Stimulated activated CD4-positive, alpha-beta T cell treated with anti-CD3 and anti-CD28 coated beads, Interleukin-12 subunit alpha, Interleukin-12 subunit beta, amount 100 ng/mL, for 4 hours (primary cell): Measurements from ENCODE around the gene ELAVL1.
"Not testable (repeated sequence)": the region's sequence is repeated elsewhere in the genome, so short reads cannot be mapped to it uniquely, and the experiment has no call there.

Experiments
- DNase-seq: peaks from one replicate; pipeline ENCODE4 v3.0.0-alpha.2; 2020

Gene ELAVL1

DNA sequence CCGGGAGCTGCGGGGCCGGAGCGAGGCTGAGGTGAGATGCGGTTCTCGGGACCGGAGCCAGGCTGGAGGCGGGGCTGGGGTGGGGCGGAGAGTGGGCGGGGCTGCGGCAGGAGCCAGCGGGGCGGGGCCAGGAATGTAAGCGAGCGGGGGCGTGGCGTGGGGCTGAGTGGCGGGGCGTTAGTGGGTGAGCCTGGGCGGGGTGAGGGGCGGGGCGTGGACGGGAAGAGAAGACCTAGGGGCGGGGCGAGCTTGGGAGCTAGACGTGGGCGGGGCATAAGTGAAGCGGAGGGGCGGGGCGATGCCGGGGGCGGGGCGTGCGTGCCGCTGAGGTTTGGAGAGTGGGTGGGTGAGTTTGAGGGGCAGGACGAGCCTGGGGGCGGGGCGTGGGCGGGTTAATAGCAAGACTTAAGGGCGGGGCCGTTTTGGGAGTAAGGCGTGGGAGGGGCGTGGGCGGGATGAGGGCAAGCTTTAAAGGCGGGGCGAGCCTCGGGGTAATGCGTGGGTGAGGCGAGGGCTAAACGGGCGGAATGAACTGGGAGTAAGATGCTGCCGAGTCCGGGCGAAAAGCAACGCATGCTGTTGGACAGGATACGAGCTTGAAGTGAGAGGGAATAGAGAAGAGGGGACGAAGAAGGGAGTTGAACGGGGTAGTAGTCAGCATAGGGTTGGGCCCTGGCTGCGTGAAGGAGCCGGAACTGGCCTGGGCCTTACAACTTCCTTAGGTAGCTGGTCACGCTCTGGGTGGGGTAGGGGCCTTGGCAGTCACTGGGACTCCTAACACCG is 84.7 kb downstream of the ELAVL1 start:
- DNase-seq, result peak; percentile 100

DNA sequence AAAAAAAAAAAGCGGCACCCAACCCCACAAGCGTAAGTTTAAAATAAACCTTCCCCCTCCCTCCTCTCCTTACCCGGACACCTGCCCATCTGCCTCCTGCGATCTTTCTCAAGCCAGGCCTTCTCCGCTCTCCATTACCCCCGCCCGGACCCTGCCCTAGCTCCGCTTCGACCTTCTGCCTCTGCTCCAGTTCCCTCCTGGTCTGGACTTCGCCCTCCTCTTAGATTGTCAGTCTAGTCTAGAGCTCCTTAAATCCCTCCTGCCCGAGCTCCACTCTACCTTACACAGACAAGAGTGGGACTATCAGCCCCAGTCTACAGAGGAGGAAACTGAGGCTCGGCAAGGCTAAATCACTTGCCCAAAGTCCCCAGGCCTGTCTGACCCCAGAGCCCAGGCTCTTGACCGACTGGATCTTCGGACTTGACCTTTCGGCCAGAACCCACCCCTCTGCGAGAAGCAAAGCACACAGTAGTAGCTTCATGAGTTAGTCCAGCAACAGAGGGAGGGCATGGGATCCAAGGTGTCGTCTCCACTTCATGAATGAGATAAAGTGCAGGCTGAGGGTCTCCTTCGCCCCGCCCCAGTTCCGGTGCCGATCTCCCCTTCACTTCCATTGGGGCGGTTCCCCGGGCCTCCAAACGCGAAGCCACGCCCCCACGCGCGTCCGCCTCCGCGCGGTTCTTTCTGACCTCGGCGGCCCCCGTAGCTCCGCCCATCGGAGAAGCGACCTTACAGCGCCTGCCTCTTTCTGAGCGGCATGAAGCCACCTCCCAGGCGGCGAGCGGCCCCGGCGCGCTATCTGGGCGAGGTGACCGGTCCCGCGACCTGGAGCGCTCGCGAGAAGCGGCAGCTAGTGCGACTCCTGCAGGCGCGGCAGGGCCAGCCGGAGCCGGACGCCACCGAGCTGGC is 85.6 kb downstream of the ELAVL1 start, which contains the start of gene SNAPC2:
TSS of gene SNAPC2 (plus strand) at position 729 of the 909 bp plus-strand sequence. CDS start at position 758, 29 bp downstream.
- peak; percentile 95 for DNase-seq

DNA sequence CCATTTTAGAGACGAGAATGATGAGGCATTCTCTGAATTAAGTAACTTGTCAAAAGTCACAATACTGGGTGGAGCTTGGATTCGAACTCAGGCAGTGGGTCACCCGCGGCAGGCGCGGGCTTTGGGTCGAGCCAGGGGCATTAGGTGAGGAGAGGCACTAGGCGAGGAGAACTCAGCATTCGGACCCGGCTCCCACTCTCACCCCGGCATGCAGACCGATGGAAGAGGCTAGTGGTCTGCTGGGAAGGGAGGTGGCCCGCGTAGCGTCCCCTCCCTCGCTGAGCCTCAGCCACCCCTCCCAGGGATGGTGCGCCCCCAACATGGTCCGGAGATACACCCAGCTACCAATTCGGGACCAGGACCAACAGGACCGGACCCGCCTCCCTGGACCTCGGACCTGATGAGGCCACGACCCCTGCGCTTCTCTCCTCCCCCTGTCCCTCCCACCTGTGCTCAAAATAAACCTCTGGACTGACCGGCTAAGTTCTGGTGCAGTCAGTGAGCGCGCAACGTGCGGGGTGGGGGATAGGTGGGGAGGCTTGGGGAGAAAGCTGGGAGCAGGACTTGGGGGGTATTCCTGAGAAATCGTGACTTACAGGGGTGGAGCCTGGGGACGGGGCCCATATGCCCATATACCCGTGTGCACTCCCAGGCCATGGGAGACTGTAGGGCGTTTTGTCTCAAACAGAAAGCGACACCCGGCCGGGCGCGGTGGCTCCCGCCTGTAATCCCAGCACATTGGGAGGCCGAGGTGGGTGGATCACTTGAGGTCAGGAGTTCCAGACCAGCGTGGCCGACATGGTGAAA is 86.6 kb downstream of the ELAVL1 start:
- DNase-seq, result no peak

- not testable (repeated sequence) for DNase-seq
Measured at GRCh38 chr19:7918062-7918614, 87.3 kb downstream of the ELAVL1 start.

DNA sequence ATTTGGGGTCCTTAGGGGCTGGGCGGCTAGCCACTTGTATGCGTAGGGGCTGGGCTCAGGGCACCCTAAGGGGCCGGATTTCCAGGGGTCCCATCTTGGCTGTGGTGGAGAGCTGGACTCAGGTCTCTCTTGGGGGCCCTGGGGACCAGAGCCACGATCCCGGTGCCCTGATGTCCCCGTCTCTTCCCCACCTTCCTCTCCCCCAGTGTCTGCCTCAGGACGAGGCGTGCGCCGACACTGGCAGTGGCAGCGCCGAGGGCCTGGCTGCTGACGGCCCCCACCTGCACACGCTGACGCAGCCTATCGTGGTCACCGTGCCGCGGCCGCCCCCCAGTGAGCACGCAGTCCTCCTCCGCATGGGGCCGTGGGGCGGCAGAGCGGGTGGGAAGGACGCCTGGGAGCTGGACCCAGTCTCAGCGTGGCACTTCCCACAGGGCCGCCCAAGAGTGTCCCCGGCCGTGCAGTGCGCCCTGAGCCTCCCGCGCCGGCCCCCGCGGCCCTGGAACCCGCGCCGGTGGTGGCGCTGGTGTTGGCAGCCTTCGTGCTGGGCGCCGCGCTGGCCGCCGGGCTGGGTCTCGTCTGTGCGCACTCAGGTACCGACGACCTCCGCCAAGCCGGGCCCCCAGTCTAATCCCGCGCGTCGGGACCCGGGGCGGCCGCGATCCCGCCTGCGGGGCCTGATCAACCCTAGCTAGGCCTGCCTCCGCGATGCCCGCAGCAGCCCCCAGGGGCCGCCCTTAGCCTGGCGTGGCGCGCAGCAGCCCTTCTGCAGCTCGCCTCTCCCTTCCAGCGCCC is 88.0 kb downstream of the ELAVL1 start:
- DNase-seq, result peak; percentile 60

GRCh38 chr19:7916955-7917266 is 88.5 kb downstream of the ELAVL1 start:
- no peak for DNase-seq

DNA sequence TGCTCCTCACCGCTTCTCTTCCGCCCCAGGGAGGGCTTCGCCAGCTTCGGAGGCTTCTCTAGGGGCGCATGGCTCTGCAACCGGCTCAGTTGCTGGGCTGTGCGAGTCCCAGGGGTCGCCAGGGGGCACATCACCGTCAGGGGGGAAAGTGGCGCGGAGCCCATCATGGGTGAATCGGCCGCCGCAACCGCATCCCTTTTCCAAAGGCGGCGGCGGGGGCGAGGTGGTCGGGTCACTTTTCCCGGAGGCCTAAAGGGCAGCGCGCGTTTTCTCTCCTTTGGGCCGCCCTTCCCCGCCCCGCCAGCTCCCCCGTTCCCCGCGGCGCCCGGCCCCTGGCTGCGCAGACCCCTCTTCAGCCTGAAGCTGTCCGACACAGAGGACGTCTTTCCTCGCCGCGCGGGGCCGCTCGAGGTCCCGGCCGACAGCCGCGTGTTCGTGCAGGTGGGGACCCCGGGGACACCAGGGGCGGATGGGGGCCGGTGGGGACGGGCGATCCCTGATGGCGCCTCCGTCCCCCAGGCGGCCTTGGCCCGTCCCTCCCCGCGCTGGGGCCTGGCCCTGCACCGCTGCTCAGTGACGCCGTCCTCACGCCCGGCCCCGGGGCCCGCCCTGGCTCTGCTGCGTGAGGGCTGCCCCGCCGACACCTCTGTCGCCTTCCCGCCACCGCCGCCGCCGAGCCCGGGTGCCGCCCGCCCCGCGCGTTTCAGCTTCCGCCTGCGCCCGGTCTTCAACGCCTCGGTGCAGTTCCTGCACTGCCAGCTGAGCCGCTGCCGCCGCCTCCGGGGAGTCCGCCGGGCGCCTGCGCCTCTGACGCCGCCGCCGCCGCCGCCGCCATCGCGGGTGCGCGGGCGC is 89.1 kb downstream of the ELAVL1 start:
- DNase-seq, result peak; percentile 53

- no peak for DNase-seq
Measured at GRCh38 chr19:7915250-7916102, 90.0 kb downstream of the ELAVL1 start.

DNA sequence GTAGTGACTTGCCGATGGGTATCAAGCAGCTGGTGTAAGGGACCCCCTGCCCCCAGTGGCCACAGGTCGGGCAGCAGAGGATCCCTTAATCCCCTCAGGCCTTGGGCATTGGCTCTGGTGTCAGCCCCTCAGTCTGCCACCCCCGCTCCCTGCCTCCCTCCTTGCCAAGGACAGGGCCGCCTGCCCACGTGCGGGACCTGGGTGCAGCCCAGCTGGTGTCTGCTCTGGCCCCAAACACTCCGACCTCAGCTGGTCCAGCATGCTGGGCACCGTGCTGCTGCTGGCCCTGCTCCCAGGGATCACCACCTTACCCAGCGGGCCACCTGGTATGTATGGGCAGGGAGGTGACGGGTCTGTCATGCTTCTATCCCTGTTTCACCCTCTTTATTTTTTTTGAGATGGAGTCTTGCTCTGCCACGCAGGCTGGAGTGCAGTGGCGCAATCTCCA is 90.8 kb downstream of the ELAVL1 start, which contains the start of gene TGFBR3L:
TSS of gene TGFBR3L (plus strand) at position 233 of the 448 bp plus-strand sequence.
- DNase-seq, result no peak

- no peak for DNase-seq
Measured at GRCh38 chr19:7914099-7914498, 91.3 kb downstream of the ELAVL1 start.

DNA sequence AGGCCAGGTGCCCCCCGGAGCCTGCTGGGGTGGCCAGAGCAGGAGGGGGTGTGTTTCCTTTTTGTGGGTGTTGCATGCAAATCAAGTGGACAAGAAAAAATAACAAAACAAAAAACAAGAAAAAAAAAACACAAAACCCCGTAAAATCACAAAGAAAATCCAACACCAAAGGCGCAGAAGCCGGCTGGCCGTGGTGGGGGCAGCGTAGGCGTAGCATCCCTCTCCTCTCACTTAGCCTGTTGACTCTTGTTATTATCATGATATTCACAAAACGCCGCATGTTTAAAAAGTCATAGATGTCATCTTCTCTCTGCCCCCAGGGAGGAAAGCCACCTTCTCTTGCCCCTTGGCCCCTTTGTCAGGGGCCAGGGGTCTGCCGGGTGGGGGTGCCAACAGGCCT is 91.8 kb downstream of the ELAVL1 start:
- no peak for DNase-seq

GRCh38 chr19:7912697-7913564 is 92.5 kb downstream of the ELAVL1 start:
- no peak for DNase-seq

DNA sequence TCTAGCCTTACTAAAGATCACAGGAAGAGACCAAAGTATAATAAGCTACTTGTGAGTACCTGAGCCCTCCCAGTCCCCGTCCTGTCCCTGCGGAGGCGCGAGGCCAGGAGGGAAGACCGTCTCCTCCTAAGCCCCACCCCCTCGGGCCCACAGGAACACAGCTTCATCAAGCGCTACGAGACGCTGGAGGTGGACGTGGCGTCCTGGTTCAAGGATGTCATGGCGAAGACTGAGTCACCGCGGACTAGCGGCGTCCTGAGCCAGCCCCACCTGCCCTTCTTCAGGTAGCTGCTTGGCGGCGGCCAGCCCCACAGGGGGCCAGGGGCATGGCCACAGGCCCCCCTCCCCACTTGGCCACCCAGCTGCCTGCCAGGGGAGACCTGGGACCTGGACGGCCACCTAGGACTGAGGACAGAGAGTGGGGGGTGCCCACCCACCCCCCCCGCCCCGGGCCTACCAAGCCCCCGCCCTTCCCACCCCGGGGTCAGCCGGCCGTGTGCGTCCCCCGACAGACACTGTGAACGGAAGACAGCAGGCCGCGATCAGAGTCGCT is 93.2 kb downstream of the ELAVL1 start:
- DNase-seq, result no peak

GRCh38 chr19:7911508-7912143 is 93.8 kb downstream of the ELAVL1 start:
- DNase-seq, result no peak

- no peak for DNase-seq
Measured at GRCh38 chr19:7910321-7911161, 94.9 kb downstream of the ELAVL1 start.

- DNase-seq, result no peak
Measured at GRCh38 chr19:7909471-7910067, 95.9 kb downstream of the ELAVL1 start.
